Endothelial cell of umbilical vein (primary cell): ENCODE data around the gene PCDH9. TPM values are rescaled to one million over a fixed set of nuclear protein-coding genes. Genes with fewer than 3 reads are reported as not detected.

Source experiments
- BruUV-seq: library from RNA; stranded (reverse); fragments of 400-500 nt; replicated peaks from 2 replicates; lab custom pipeline; 2021; lab: Mats Ljungman, UMichigan
- CTCF ChIA-PET: fragments of 300-600, 350-600 bp; sonication (Branson Sonifier 250); formaldehyde crosslinking; loops from one replicate; lab custom pipeline; 2021; ENCODE audit warnings: antibody characterized with exemption, inconsistent platforms; lab: Charles Lee
- POLR2A ChIA-PET: fragments of 300-600, 350-600 bp; sonication (Branson Sonifier 250); formaldehyde crosslinking; loops from one replicate; lab custom pipeline; 2021; ENCODE audit warnings: antibody characterized with exemption, inconsistent platforms; lab: Charles Lee
- DNase-seq: peaks from one replicate; pipeline ENCODE4 v3.0.0-alpha.2; 2011; ENCODE audit warnings: low read depth, low spot score
- FAIRE-seq: peaks from 2 replicates; lab custom pipeline; 2011; peaks lifted over from hg19 to GRCh38; lab: Jason Lieb, UNC
- H2AFZ ChIP-seq: 2 replicates; pipeline ENCODE4 v1.6.0; 2012; ENCODE audit warnings: low read depth, low read length, control low read depth, inconsistent platforms
- H3K27ac ChIP-seq: 2 replicates; pipeline ENCODE4 v1.5.1; 2011; ENCODE audit warnings: low read depth, mild to moderate bottlenecking, control low read depth, low read length, moderate library complexity; ENCODE audit not compliant: insufficient read depth
- H3K27me3 ChIP-seq, 2 experiments: 2 replicates each; pipeline versions ENCODE4 v1.6.0 to v1.6.1; 2011; ENCODE audit warnings: low read length in 2 of 2, mixed read lengths in 1 of 2; ENCODE audit not compliant: control insufficient read depth in 2 of 2, insufficient read depth in 2 of 2
- H3K36me3 ChIP-seq, 2 experiments: 2 replicates in 1 of 2; 3 replicates in 1 of 2; pipeline ENCODE4 v1.5.1; 2011; ENCODE audit warnings: low read length in 2 of 2, mild to moderate bottlenecking in 1 of 2, moderate library complexity in 1 of 2; ENCODE audit not compliant: control insufficient read depth in 2 of 2, insufficient read depth in 2 of 2; ENCODE audit errors: extremely low read depth in 1 of 2
- H3K4me1 ChIP-seq: 3 replicates; pipeline ENCODE4 v1.5.1; 2011; ENCODE audit warnings: mild to moderate bottlenecking, low read length; ENCODE audit not compliant: control insufficient read depth, insufficient read depth; ENCODE audit errors: extremely low read depth
- H3K4me2 ChIP-seq: 2 replicates; pipeline ENCODE4 v1.6.1; 2011; ENCODE audit warnings: low read length, control low read depth, mixed read lengths; ENCODE audit not compliant: insufficient read depth
- H3K4me3 ChIP-seq, 3 experiments: fragments of 200-600 bp in 1 of 3; sonication (generic), shearing (Covaris generic) in 1 of 3; replicated peaks in 1 of 3; 2 replicates each; pipeline ENCODE4 v1.5.1; 2011 to 2016; ENCODE audit warnings: control low read depth in 3 of 3, low read length in 3 of 3, mild to moderate bottlenecking in 2 of 3, inconsistent platforms in 1 of 3, low read depth in 1 of 3, moderate library complexity in 1 of 3; ENCODE audit not compliant: insufficient read depth in 1 of 3
- H3K79me2 ChIP-seq: 2 replicates; pipeline ENCODE4 v1.6.0; 2012; ENCODE audit warnings: low read length, inconsistent platforms; ENCODE audit not compliant: control insufficient read depth, insufficient read depth
- H3K9ac ChIP-seq: replicated peaks from 2 replicates; pipeline ENCODE3; 2011; ENCODE audit warnings: low read length, control low read depth; ENCODE audit not compliant: insufficient read depth; ENCODE audit errors: extremely low read depth
- H3K9me1 ChIP-seq: replicated peaks from 3 replicates; pipeline ENCODE4 v1.6.0; 2011; ENCODE audit warnings: mild to moderate bottlenecking, low read length; ENCODE audit not compliant: control insufficient read depth, insufficient read depth; ENCODE audit errors: extremely low read depth
- H3K9me3 ChIP-seq: replicated peaks from 2 replicates; pipeline ENCODE4 v1.5.1; 2012; ENCODE audit warnings: low read length, inconsistent platforms; ENCODE audit not compliant: control insufficient read depth, insufficient read depth
- H4K20me1 ChIP-seq: replicated peaks from 2 replicates; pipeline ENCODE3; 2011; ENCODE audit warnings: mild to moderate bottlenecking, low read length; ENCODE audit not compliant: control insufficient read depth, insufficient read depth; ENCODE audit errors: extremely low read depth
- EZH2 ChIP-seq: IDR thresholded peaks from 2 replicates; pipeline ENCODE4 v1.6.1; 2012; ENCODE audit warnings: borderline replicate concordance, low read depth, mild to moderate bottlenecking, moderate library complexity, low read length, inconsistent platforms; ENCODE audit not compliant: severe bottlenecking
- FOS ChIP-seq: IDR thresholded peaks from 2 replicates; pipeline ENCODE4 v1.6.1; 2011; ENCODE audit warnings: mild to moderate bottlenecking, low read length, moderate library complexity, borderline replicate concordance; ENCODE audit not compliant: insufficient read depth
- GATA2 ChIP-seq: IDR thresholded peaks from 2 replicates; pipeline ENCODE4 v1.7.0; 2011; ENCODE audit warnings: low read depth, mild to moderate bottlenecking, moderate library complexity, mixed read lengths, low read length; ENCODE audit not compliant: insufficient read length, insufficient read depth
- JUN ChIP-seq: IDR thresholded peaks from 2 replicates; pipeline ENCODE4 v1.6.1; 2011; ENCODE audit warnings: borderline replicate concordance, low read depth; ENCODE audit not compliant: insufficient read length, insufficient read depth
- POLR2A ChIP-seq: IDR thresholded peaks from 2 replicates; pipeline ENCODE4 v1.6.1; 2012; ENCODE audit warnings: low read depth, mild to moderate bottlenecking, control low read depth, low read length
- POLR2AphosphoS5 ChIP-seq: IDR thresholded peaks from 2 replicates; pipeline ENCODE4 v1.6.1; 2012; ENCODE audit warnings: low read depth, mild to moderate bottlenecking, control low read depth, low read length, moderate library complexity; ENCODE audit not compliant: insufficient read depth
- dilution Hi-C: fragments of 300-500 bp; cut with MboI; formaldehyde crosslinking; loops from one replicate; pipeline ENCODE4 v1.15.0; 2019; ENCODE audit warnings: low sequenced_read_pairs; ENCODE audit not compliant: extremely low pct_ligation_motif_present
- intact Hi-C: fragments of 100-400 bp; cut with micrococcal nuclease; formaldehyde crosslinking; loops from one replicate; pipeline ENCODE4 v1.10.0; 2022
- polyA plus RNA-seq, 4 experiments: library from polyadenylated mRNA; depleted of rRNA in 3 of 4; stranded (reverse) in 3 of 4; unstranded in 1 of 4; fragments of >200 nt; gene quantifications; 2 replicates each; pipeline versions ENCODE4 v1.2.1 to v1.2.3, GENCODE V29; 2011 to 2012; ENCODE audit warnings: missing spikeins in 1 of 4
- total RNA-seq: library from RNA; stranded (reverse); gene quantifications from 2 replicates; pipeline ENCODE4 v1.2.3, GENCODE V29; 2021
- TF ChIP-seq, protein P1 (sequence below), 2 donors: IDR thresholded peaks; 1 replicate in 1 of 2; 2 replicates in 1 of 2; pipeline ENCODE4 v1.5.1; 2011; ENCODE audit warnings: low read length in 2 of 2, mild to moderate bottlenecking in 2 of 2, moderate library complexity in 2 of 2, control low read depth in 1 of 2, inconsistent platforms in 1 of 2, low read depth in 1 of 2; ENCODE audit not compliant: insufficient read depth in 1 of 2; ENCODE audit errors: extremely low read depth in 1 of 2
- TF ChIP-seq, protein P2 (sequence below): IDR thresholded peaks from 2 replicates; pipeline ENCODE4 v1.6.1; 2011; ENCODE audit not compliant: insufficient read depth, insufficient read length

PCDH9 gene
- total and polyA plus RNA-seq, 2 donors (not counting 3 experiments of a cell fraction or from before 2014, with no cell fraction given), result 1.1 to 5.2 TPM

DNA sequence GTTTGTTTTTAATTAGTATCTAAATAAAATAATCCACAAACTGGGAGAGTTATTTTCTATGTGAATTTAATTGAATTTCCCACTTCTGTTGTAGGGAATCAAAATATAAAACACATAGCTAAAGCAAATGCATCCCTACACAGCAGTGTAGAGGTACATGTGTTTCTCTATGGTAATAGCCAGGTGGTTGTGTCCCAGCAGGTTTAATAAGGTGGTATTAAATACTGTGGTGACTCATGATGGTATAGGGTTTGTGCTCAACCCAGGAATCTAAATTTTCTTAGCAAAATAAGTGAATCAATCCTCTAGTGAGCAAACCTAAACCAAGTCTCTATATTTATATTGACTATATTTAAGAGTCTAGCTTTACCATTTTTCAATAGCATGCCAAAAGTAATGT lies 30.0 kb downstream of the PCDH9 start:
- no peaks in the 10 kb centered on the region for H3K4me1 ChIP-seq
- H3K9ac ChIP-seq, result no peak overlapping the region
- H2AFZ ChIP-seq, result no peak overlapping the region
- no peak overlapping the region for H3K4me3 ChIP-seq
- DNase-seq (no peak), FAIRE-seq (no peak)
- no peaks in the 10 kb centered on the region for H3K9me1 ChIP-seq
- H3K27me3 ChIP-seq, result no peaks in the 10 kb centered on the region
- H3K4me2 ChIP-seq, result no peak overlapping the region
- H3K27ac ChIP-seq, result no peak overlapping the region
- H3K36me3 ChIP-seq, result no peaks in the 10 kb centered on the region
- ChIA-PET CTCF (interaction anchor here (1.0 kb wide), 1 partner anchor 13 kb away, joined by 3 read pairs; no protein-coding TSS in a partner anchor), POLR2A (no interaction called here)
- H3K9me3 ChIP-seq, result no peaks in the 10 kb centered on the region
- no peaks in the 10 kb centered on the region for H4K20me1 ChIP-seq
- dilution Hi-C loops (no loop called here), intact Hi-C loops (no loop called here)
- TF ChIP-seq POLR2AphosphoS5 (no peak), FOS (no peak)
- TF ChIP-seq, protein P1, sequence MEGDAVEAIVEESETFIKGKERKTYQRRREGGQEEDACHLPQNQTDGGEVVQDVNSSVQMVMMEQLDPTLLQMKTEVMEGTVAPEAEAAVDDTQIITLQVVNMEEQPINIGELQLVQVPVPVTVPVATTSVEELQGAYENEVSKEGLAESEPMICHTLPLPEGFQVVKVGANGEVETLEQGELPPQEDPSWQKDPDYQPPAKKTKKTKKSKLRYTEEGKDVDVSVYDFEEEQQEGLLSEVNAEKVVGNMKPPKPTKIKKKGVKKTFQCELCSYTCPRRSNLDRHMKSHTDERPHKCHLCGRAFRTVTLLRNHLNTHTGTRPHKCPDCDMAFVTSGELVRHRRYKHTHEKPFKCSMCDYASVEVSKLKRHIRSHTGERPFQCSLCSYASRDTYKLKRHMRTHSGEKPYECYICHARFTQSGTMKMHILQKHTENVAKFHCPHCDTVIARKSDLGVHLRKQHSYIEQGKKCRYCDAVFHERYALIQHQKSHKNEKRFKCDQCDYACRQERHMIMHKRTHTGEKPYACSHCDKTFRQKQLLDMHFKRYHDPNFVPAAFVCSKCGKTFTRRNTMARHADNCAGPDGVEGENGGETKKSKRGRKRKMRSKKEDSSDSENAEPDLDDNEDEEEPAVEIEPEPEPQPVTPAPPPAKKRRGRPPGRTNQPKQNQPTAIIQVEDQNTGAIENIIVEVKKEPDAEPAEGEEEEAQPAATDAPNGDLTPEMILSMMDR (IDR thresholded peaks at IDR 0.05; ENCODE audit: extremely low read depth in 1 of 2, insufficient read depth in 1 of 2, low read depth in 1 of 2, low read length in 2 of 2), result no peak
- BruUV-seq, result no TSS peak
- no peaks in the 10 kb centered on the region for H3K79me2 ChIP-seq

DNA sequence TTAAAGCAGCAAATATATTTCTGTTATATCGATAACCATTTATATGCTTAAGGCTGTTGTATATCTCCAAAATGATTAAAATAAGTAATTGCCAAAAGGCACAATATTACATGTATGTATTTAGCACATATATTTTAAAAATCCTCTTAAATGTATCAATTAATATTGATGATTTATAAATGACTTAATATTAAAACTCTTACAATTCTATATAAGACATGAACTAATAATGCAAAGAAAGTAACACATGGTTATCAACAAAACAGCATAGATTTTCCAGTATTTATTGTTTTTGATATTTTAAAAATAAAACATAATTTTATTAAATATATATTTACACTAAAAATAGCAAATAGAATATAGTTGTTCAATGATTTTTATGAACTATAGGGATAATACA lies 32.4 kb downstream of the PCDH9 start:
- H3K36me3 ChIP-seq, result no peaks in the 10 kb centered on the region
- POLR2A ChIA-PET, result no interaction called here
- no peaks in the 10 kb centered on the region for H4K20me1 ChIP-seq
- dilution Hi-C loops (no loop called here), intact Hi-C loops (no loop called here)
- H3K27ac ChIP-seq, result no peak overlapping the region
- H3K4me2 ChIP-seq, result no peak overlapping the region
- no peaks in the 10 kb centered on the region for H3K27me3 ChIP-seq
- H3K9me1 ChIP-seq, result no peaks in the 10 kb centered on the region
- no peaks in the 10 kb centered on the region for H3K9me3 ChIP-seq
- FAIRE-seq (no peak), DNase-seq (no peak)
- H3K4me1 ChIP-seq, result no peaks in the 10 kb centered on the region
- no peak overlapping the region for H3K9ac ChIP-seq
- CTCF ChIA-PET, result interaction anchor here (0.6 kb wide), 1 partner anchor 178 kb away, joined by 4 read pairs; no protein-coding TSS in a partner anchor
- H3K4me3 ChIP-seq, result no peak overlapping the region
- no peak overlapping the region for H2AFZ ChIP-seq
- no TSS peak for BruUV-seq
- TF ChIP-seq EZH2, result no peak
- TF ChIP-seq POLR2A, result no peak
- TF ChIP-seq, protein P1 (IDR thresholded peaks at IDR 0.05; ENCODE audit: extremely low read depth in 1 of 2, insufficient read depth in 1 of 2, low read depth in 1 of 2, low read length in 2 of 2), result no peak
- TF ChIP-seq POLR2AphosphoS5, result no peak
- no peak for TF ChIP-seq JUN
- TF ChIP-seq GATA2, result no peak
- TF ChIP-seq, protein P2, sequence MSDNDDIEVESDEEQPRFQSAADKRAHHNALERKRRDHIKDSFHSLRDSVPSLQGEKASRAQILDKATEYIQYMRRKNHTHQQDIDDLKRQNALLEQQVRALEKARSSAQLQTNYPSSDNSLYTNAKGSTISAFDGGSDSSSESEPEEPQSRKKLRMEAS, result no peak
- no peaks in the 10 kb centered on the region for H3K79me2 ChIP-seq
